Hepatocyte (in vitro differentiated cells): ENCODE results near the gene FHDC1.

Source experiments
- CTCF ChIP-seq: fragments of 200-600 bp; sonication (generic); IDR thresholded peaks from 2 replicates; pipeline ENCODE4 v1.5.1; 2016; ENCODE audit warnings: antibody characterized with exemption, mild to moderate bottlenecking; ENCODE audit not compliant: poor library complexity
- EZH2 ChIP-seq: fragments of 200-600 bp; sonication (generic); IDR thresholded peaks from 2 replicates; pipeline ENCODE4 v1.6.1; 2016; ENCODE audit warnings: antibody characterized with exemption, mild to moderate bottlenecking, borderline replicate concordance
- EZH2phosphoT487 ChIP-seq: fragments of 200-600 bp; sonication (generic); IDR thresholded peaks from one replicate; pipeline ENCODE4 v1.6.1; 2018; ENCODE audit warnings: antibody characterized with exemption, mild to moderate bottlenecking, low read depth, moderate library complexity; ENCODE audit not compliant: unreplicated experiment, severe bottlenecking

DNA sequence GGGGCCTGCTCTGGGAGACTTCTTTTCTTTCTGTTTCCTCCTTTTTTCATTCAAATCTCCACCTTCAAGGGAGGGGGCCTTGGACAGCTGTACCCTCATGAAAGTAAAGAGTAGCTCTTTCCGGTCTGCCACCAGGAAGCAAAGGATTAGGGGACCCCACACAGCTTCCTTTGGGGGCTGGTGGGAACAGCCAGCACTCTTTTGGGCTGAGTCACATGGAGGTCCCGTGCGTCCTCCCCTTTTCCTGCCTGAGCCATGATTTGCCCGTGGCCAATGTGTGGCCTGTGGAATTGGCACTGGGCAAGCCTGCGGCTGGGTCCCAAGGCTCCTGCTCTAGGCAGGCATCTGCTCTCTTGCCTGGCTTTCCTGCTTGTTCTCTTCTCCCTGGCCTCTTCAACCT is 65.5 kb downstream of the FHDC1 start:
- TF ChIP-seq CTCF (no peak), EZH2 (no peak), EZH2phosphoT487 (no peak)
